Neural cell (in vitro differentiated cells): ENCODE measurements around the gene UBXN1. TPM values are rescaled to one million over a fixed set of nuclear protein-coding genes. Genes with fewer than 3 reads are reported as not detected.

ENCODE experiments used
- H2AFZ ChIP-seq: fragments of 200-600, 300-800 bp; sonication (generic), shearing (Covaris generic); 2 replicates; pipeline ENCODE4 v1.6.0; 2014; ENCODE audit warnings: low read depth, mild to moderate bottlenecking, antibody characterized with exemption, low read length, moderate library complexity
- H3F3A ChIP-seq: fragments of 200-600 bp; shearing (Covaris generic); 2 replicates; pipeline ENCODE4 v1.6.1; 2016; ENCODE audit warnings: mild to moderate bottlenecking, moderate library complexity, mixed read lengths, antibody characterized with exemption, low read length; ENCODE audit not compliant: insufficient read depth, poor library complexity, severe bottlenecking
- H3K27ac ChIP-seq: fragments of 200-600, 300-800 bp; sonication (generic), shearing (Covaris generic); 2 replicates; pipeline ENCODE4 v1.5.1; 2014; ENCODE audit warnings: mild to moderate bottlenecking, low read length, moderate library complexity
- H3K27me3 ChIP-seq: fragments of 300-800, 200-600 bp; sonication (generic), shearing (Covaris generic); 2 replicates; pipeline ENCODE4 v1.6.0; 2014; ENCODE audit warnings: mild to moderate bottlenecking, low read depth, low read length, moderate library complexity; ENCODE audit not compliant: insufficient read depth
- H3K36me3 ChIP-seq: fragments of 300-800, 200-600 bp; sonication (generic), shearing (Covaris generic); 2 replicates; pipeline ENCODE4 v1.5.1; 2014; ENCODE audit warnings: mild to moderate bottlenecking, antibody characterized with exemption, low read length, moderate library complexity; ENCODE audit not compliant: insufficient read depth
- H3K4me2 ChIP-seq: fragments of 300-800, 200-600 bp; sonication (generic), shearing (Covaris generic); 2 replicates; pipeline ENCODE4 v1.6.0; 2014; ENCODE audit warnings: mild to moderate bottlenecking, low read length
- H3K4me3 ChIP-seq: fragments of 300-800, 200-600 bp; sonication (generic), shearing (Covaris generic); 2 replicates; pipeline ENCODE4 v1.5.1; 2014; ENCODE audit warnings: mild to moderate bottlenecking, low read length, moderate library complexity
- H3K79me2 ChIP-seq: fragments of 200-600 bp; shearing (Covaris generic); replicated peaks from 2 replicates; pipeline ENCODE4 v1.6.0; 2014; ENCODE audit warnings: mild to moderate bottlenecking, low read length, moderate library complexity; ENCODE audit not compliant: insufficient read depth
- H3K9ac ChIP-seq: fragments of 300-800, 200-600 bp; sonication (generic), shearing (Covaris generic); 2 replicates; pipeline ENCODE4 v1.6.1; 2016; ENCODE audit warnings: mild to moderate bottlenecking, low read length, mixed read lengths
- H3K9me2 ChIP-seq: fragments of 200-600 bp; shearing (Covaris generic); 2 replicates; pipeline ENCODE4 v1.6.1; 2016; ENCODE audit warnings: mild to moderate bottlenecking, low read length, mixed read lengths; ENCODE audit not compliant: insufficient read depth
- H3K9me3 ChIP-seq: fragments of 200-600, 300-800 bp; sonication (generic), shearing (Covaris generic); 2 replicates; pipeline ENCODE4 v1.6.1; 2016; ENCODE audit warnings: mild to moderate bottlenecking, mixed run types, low read length, moderate library complexity, mixed read lengths
- H4K20me1 ChIP-seq: fragments of 200-600 bp; shearing (Covaris generic); 2 replicates; pipeline ENCODE4 v1.6.1; 2016; ENCODE audit warnings: mild to moderate bottlenecking, mixed run types; ENCODE audit not compliant: insufficient read depth
- CTCF ChIP-seq: fragments of 450-650 bp; IDR thresholded peaks from 2 replicates; pipeline ENCODE4 v1.5.1; 2014; ENCODE audit warnings: antibody characterized with exemption, mild to moderate bottlenecking, moderate library complexity; ENCODE audit not compliant: poor library complexity, severe bottlenecking
- EP300 ChIP-seq: fragments of 450-650 bp; conservative IDR thresholded peaks from 2 replicates; pipeline ENCODE4 v1.6.1; 2014; ENCODE audit warnings: antibody characterized with exemption, mild to moderate bottlenecking, moderate library complexity; ENCODE audit not compliant: poor library complexity, severe bottlenecking
- EZH2 ChIP-seq: fragments of 200-600, 300-800 bp; shearing (Covaris generic), sonication (generic); IDR thresholded peaks from 2 replicates; pipeline ENCODE4 v1.6.1; 2014; ENCODE audit warnings: antibody characterized with exemption, low read length, borderline replicate concordance, mild to moderate bottlenecking; ENCODE audit not compliant: insufficient read depth, poor library complexity, severe bottlenecking
- MXI1 ChIP-seq: fragments of 450-650 bp; conservative IDR thresholded peaks from 2 replicates; pipeline ENCODE4 v1.6.1; 2014; ENCODE audit warnings: antibody characterized with exemption, mild to moderate bottlenecking; ENCODE audit not compliant: poor library complexity, severe bottlenecking
- POLR2AphosphoS5 ChIP-seq: IDR thresholded peaks from 2 replicates; pipeline ENCODE4 v1.6.1; 2012
- RAD21 ChIP-seq: fragments of 450-650 bp; conservative IDR thresholded peaks from 2 replicates; pipeline ENCODE4 v1.6.1; 2014; ENCODE audit warnings: antibody characterized with exemption, mild to moderate bottlenecking, moderate library complexity
- SMC3 ChIP-seq: fragments of 450-650 bp; conservative IDR thresholded peaks from 2 replicates; pipeline ENCODE4 v1.6.1; 2014; ENCODE audit warnings: antibody characterized with exemption, mild to moderate bottlenecking, moderate library complexity; ENCODE audit not compliant: poor library complexity
- TAF1 ChIP-seq: IDR thresholded peaks from 2 replicates; pipeline ENCODE4 v1.6.1; 2012; ENCODE audit warnings: low read depth
- polyA plus RNA-seq: library from polyadenylated mRNA; depleted of rRNA; stranded (reverse); fragments of >200 nt; gene quantifications from 2 replicates; pipeline ENCODE4 v1.2.3, GENCODE V29; 2014
- TF ChIP-seq, protein P1 (sequence below): IDR thresholded peaks from 2 replicates; pipeline ENCODE4 v1.6.1; 2012; ENCODE audit warnings: borderline replicate concordance

UBXN1 gene
- polyA plus RNA-seq, 1 donor from 2014 or later = 209 TPM

DNA sequence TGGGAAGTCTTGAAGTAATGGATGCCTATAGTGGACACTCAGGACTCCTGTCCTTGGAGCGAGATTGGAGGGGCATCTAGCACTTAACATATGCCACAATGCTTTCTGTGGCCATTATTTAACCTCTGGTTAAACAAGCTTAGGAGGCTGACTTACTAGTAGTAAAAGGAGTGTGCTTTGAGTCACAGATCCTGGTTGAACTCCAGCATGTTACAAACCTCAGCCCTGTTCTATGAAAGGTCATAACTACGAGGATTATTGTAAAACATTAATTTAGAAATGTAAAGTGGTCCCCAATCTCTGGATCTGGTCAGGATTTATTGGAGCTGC lies 5.7 kb downstream of the UBXN1 start:
- H3K9ac ChIP-seq = no peak overlapping the region
- H4K20me1 ChIP-seq = no peaks in the 10 kb centered on the region
- no peak overlapping the region for H3K27ac ChIP-seq
- no peak overlapping the region for H3K4me2 ChIP-seq
- H3K9me3 ChIP-seq = no peaks in the 10 kb centered on the region
- no peak overlapping the region for H3K4me3 ChIP-seq
- no peak for TF ChIP-seq EP300
- TF ChIP-seq, protein P1, sequence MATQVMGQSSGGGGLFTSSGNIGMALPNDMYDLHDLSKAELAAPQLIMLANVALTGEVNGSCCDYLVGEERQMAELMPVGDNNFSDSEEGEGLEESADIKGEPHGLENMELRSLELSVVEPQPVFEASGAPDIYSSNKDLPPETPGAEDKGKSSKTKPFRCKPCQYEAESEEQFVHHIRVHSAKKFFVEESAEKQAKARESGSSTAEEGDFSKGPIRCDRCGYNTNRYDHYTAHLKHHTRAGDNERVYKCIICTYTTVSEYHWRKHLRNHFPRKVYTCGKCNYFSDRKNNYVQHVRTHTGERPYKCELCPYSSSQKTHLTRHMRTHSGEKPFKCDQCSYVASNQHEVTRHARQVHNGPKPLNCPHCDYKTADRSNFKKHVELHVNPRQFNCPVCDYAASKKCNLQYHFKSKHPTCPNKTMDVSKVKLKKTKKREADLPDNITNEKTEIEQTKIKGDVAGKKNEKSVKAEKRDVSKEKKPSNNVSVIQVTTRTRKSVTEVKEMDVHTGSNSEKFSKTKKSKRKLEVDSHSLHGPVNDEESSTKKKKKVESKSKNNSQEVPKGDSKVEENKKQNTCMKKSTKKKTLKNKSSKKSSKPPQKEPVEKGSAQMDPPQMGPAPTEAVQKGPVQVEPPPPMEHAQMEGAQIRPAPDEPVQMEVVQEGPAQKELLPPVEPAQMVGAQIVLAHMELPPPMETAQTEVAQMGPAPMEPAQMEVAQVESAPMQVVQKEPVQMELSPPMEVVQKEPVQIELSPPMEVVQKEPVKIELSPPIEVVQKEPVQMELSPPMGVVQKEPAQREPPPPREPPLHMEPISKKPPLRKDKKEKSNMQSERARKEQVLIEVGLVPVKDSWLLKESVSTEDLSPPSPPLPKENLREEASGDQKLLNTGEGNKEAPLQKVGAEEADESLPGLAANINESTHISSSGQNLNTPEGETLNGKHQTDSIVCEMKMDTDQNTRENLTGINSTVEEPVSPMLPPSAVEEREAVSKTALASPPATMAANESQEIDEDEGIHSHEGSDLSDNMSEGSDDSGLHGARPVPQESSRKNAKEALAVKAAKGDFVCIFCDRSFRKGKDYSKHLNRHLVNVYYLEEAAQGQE = no peak
- TF ChIP-seq MXI1 = no peak
- no peak for TF ChIP-seq EZH2
- TF ChIP-seq SMC3 = no peak
- TF ChIP-seq CTCF = no peak
- TF ChIP-seq POLR2AphosphoS5 = no peak
- H3F3A ChIP-seq = no peaks in the 10 kb centered on the region
- H2AFZ ChIP-seq = no peak overlapping the region
- H3K36me3 ChIP-seq = no peaks in the 10 kb centered on the region
- peaks cover 6% of the 10 kb centered on the region for H3K79me2 ChIP-seq
- no peaks in the 10 kb centered on the region for H3K27me3 ChIP-seq
- H3K9me2 ChIP-seq = no peaks in the 10 kb centered on the region

- peak within 1 kb of the TSS; percentile 82 for H3K9ac ChIP-seq
- H4K20me1 ChIP-seq = no peaks in the 10 kb centered on the region
- H3K4me2 ChIP-seq = peak within 1 kb of the TSS; percentile 99
- H3K36me3 ChIP-seq = no peaks in the 10 kb centered on the region
- H3K4me3 ChIP-seq = peak within 1 kb of the TSS; percentile 89
- no peaks in the 10 kb centered on the region for H3K9me3 ChIP-seq
- H3K79me2 ChIP-seq = peaks cover 6% of the 10 kb centered on the region
- H3F3A ChIP-seq = no peaks in the 10 kb centered on the region
- H2AFZ ChIP-seq = peak within 1 kb of the TSS; percentile 77
- peak; percentile 72 for TF ChIP-seq MXI1
- peak; percentile 37 for TF ChIP-seq RAD21
- peak; percentile 71 for TF ChIP-seq POLR2AphosphoS5
- no peak for TF ChIP-seq EZH2
- peak; percentile 85 for TF ChIP-seq TAF1
- peak; percentile 19 for TF ChIP-seq CTCF
- TF ChIP-seq SMC3 = peak; percentile 46
- TF ChIP-seq, protein P1 = peak; percentile 44
- peak; percentile 37 for TF ChIP-seq EP300
- peak within 1 kb of the TSS; percentile 86 for H3K27ac ChIP-seq
- H3K27me3 ChIP-seq = no peaks in the 10 kb centered on the region
- H3K9me2 ChIP-seq = no peaks in the 10 kb centered on the region
Measured at GRCh38 chr11:62671608-62672389, 7.1 kb downstream of the UBXN1 start, which contains the start of the genes LBHD1 and UQCC3. Gene LBHD1, minus strand, starts transcription at chr11:62672267. Its CDS starts 2,236 bp downstream, at chr11:62670031. Gene UQCC3, plus strand, starts transcription at chr11:62671673. Its CDS starts 73 bp downstream, at chr11:62671746.
